HG03457 (cell line): Measurements from ENCODE around the gene FAM120C.

Experiments used
- ATAC-seq: cut with Tn5 transposase; IDR thresholded peaks from one replicate; pipeline ENCODE4 v1.9.1; 2021; ENCODE audit warnings: moderate number of reproducible peaks; ENCODE audit not compliant: unreplicated experiment

FAM120C gene, protein sequence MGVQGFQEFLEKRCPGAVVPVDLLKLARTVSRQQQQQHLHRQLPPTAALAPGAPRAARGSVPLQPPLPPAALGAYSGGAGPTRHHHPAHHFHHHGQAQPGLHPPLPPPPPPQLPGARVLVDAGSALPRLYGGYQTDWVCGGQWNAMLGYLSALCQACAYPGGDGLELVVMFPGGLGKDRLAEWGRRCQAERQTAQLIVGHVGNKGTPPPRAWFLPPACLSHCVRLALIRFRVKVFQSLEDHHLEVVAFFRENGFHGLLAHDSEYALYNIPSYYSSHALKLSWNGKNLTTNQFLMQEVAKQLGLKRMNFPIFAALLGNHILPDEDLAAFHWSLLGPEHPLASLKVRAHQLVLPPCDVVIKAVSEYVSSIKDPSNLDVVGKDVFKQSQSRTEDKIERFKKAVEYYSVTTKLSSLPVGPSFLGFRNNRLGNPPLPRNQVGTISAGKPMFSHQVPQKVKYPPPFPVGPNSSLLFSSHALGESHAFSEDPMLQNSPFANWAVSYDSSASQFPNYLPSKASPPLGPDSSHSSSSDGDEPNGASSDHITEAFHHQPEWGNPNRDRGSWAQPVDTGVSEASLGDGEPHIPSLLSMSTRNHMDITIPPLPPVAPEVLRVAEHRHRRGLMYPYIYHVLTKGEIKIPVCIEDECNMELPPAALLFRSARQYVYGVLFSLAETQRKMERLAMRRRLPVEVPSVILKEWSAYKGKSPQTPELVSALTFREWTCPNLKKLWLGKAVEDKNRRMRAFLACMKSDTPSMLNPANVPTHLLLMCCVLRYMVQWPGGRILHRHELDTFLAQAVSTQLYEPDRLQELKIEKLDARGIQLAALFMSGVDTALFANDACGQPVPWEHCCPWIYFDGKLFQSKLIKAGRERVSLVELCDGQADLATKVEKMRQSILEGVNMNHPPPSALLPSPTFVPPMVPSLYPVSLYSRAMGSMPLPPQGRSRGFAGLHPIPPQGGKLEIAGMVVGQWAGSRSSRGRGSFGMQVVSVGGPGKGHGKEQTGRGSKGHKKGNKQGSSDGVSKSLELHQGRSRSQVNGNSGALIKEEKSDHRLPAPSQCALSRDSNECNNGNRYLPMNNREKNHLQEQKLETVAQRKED

DNA sequence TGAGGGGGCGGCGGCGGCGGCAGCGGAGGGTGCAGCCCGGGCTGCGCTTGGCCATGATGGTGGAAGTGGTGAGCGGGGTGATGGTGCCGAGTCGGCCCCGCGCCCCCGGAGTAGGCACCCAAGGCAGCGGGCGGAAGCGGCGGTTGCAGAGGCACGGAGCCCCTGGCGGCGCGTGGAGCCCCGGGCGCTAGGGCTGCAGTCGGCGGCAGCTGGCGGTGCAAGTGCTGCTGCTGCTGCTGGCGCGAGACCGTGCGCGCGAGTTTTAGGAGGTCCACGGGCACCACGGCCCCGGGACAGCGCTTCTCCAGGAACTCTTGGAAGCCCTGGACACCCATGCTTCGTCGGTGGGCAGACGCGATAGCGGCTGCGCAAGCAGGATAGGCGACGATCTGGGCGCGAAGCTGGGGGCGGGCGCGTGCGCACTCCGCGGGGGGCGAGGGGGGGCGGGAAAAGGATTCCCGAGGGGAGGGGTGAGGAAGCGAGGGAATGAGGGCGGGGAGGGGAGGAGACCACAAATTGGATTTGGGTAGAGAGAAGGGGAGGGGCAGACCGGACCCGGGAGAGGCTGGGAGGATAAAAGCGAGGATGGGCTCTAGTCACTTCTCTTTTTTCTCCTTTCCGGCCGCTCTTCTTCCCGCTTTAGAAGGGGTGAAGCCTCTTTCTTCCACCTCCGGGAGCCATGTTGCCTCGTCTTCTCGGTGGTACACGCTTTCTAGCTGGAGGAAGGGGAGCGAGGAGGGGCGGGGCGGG lies at the start of gene FAM120C:
Gene FAM120C, minus strand, starts transcription at position 391 of the 750 bp plus-strand sequence. Its CDS starts 56 bp downstream, at position 335.
- ATAC-seq: peak; percentile 35

- ATAC-seq: no peak
Measured at GRCh38 chrX:54230435-54231148, 47.5 kb upstream of the FAM120C start.

DNA sequence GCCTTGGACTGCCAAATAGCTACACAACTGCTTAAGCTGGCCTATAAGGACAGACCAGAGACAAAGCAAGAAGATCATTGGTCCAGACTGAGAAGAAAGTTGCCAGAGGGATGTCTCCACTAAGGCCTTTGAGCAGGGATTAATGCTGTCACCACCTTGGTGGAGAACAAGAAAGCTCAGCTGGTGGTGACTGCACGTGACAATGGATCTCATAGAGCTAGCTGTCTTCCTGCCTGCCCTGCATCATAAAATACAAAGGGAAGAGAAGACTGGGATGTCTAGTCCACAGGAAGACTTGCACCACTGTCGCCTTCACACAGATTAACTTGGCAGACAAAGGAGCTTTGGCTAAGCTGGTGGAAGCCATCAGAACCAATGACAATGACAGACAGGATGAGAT lies 40.5 kb upstream of the FAM120C start:
- ATAC-seq: no peak

DNA sequence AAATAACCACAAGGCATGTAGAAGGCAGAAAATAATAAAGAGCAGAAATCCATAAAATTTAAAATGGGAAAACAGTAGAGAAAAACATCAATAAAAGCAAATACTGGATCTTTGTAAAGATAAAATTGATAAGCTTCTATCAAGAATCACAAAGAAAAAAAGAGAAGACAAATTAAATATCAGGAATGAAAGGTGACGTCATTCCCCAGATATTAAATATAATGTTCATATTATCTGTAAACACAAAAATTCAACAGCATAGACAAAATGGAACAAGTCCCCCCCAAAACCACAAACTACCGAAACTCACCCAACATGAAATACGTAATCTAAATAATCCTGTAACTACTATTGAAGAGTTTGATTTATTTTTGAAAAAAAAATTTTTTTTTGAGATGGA lies 30.5 kb upstream of the FAM120C start:
- ATAC-seq: no peak

DNA sequence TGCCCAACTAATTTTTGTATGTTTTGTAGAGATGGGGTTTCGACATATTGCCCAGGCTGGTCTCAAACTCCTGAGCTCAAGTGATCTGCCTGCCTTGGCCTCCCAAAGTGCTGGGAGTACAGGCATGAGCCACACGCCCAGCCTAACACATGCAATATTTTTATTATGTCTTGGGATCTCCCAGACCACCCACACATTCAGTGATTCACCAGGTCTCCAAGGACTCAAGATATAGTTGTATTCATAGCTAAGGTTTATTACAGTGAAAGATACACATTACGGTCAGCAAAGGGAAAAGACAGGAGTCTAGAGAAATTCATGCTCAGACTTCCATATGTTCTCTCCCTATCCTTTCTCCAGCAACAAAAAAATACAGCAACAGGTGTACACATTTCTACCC lies 25.5 kb upstream of the FAM120C start:
- no peak for ATAC-seq

DNA sequence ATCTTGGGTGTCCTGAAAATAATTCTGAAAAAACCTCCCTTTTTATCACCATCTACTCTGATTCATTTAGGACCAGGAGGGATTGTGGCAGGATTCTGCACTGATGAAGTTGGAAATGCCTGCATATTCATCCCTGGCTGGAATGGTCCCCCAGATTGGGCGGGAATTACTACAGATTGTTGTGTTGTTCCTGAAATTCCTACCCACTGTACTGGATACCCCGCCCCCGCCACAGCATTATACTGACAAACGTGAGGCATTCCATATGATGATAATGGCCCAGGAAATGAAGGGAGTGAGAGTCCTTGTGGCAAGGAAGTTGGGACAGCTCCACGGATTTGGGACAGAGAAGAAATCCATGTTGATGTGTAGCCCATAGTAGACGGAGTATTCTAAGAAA lies 15.2 kb upstream of the FAM120C start:
- no peak for ATAC-seq

- no peak for ATAC-seq
Measured at GRCh38 chrX:54194982-54195588, 12.0 kb upstream of the FAM120C start.

DNA sequence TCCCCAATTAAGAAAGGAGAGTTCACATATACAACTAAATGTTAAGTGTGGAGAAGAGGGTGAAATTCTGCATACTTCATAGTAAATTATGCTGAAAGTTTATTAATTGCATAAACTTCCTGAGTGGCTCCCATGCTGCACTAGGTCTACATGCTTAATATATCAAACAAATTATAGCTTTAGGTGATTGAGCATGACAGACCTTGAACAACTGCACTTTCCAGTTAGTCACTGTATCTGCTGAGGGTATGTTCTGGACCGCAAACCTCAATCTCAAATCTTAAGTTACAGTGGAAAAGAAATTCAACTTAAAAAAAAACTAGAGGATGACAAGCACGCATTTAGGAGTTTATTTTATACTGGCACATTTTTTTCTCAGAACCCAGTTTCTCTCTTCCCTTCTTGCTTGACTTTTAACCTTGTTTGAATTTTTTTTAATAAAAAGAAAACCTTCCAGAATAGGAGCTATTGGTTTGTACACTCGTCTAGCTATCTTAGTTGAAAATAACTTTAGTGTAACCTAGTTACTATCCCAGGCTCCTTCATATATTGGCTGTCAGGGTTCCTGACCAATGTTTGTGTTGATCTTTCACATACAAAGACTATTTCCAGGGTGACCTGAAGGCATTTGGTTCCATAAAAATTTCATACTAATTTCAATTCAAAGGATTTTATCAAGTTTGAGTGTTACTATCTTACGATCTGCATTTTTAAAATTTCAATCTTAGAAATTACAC lies 10.2 kb upstream of the FAM120C start:
- ATAC-seq: no peak

DNA sequence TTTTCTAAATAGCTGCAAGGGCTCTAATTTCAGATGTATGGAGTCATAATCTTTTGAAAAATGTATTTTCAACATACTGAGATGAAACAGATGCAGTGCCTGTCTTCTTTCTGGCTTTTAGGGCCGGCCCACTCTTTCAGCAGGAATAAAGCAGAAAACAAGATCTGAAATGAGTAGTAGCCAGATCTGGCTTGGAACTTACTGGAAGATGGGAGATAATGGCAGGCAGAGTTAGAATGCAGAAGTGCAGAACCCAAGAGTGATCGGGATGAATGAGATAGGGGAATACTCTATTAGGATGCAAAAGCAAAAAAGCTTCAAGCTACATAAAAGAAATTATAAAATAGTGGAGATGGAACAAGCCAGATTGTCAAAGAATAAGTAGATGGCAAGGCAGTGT lies 1.4 kb upstream of the FAM120C start:
- ATAC-seq: no peak

- peak; percentile 41 for ATAC-seq
Measured at GRCh38 chrX:54182194-54182863, 725 bp downstream of the FAM120C start.

DNA sequence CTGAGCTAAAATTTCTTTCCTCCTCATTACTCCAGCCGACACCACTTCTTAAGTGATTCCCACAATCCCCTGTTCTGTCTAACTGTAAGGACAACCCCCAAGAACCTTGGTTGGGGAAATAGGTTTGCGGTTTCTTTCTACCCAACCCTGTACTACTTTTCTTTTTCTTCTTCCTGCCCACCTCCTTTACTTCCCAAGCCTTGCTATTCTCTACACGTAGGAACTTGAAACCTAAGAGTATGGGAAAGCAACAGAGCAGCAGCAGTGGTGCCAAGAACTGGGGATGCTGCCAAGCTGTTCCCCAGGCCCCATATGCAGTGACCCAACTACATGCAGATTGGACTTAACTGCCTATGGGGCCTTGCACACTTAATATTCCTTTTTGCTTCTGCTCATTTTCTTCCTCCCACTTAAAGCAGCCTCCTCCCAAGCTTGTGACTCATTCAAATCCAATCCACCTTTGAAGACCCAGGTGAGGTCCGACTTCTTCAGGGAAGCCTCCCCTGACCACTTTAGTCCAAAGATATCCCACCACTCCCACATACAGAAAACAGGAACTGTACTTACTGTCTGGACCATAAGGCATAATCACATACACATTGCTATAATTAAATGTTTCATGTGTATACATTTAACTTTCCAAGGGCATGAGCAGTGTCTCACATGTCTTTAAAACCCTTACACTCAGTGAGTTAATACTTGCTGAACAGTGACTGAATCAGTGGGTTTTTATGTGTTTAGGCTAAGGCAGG lies 1.7 kb downstream of the FAM120C start:
- no peak for ATAC-seq

GRCh38 chrX:54180403-54180802 lies 2.7 kb downstream of the FAM120C start:
- no peak for ATAC-seq

DNA sequence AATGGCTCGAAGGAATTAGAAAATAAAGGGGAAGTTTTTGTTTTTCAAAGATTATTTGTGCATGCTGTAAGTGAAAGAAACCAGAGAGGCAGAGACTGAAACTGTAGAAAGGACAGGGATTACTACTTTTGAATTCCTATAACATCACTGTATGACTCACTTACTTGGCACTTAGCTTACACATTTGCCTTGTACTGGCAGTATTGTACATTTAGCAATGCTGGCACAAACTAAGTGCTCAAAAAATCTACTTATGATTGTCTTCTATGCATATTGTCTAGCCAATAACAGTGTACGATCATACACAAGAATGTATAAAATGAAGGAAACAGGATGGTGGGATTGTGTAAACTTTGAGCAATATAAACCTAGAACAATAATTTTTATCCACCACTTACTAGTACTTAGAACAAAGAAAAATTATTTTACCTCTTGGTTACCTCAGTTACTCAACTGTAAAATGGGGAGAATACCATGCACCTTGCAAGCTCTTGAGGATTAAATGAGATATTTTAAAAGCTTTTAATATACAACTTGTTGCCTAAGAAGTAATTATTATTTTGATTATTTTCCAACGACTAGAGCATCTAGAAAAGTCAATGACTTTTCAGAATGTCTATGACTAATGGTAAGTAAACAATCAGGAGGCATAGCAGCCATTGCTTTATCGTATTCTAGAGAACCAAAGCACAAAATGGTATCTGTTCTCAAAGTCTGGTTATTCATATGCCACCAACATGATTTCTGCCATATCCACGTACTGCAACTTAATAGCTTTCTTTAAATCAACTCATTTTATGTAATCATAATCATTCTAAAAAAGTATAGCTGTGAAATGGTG lies 4.7 kb downstream of the FAM120C start:
- no peak for ATAC-seq

DNA sequence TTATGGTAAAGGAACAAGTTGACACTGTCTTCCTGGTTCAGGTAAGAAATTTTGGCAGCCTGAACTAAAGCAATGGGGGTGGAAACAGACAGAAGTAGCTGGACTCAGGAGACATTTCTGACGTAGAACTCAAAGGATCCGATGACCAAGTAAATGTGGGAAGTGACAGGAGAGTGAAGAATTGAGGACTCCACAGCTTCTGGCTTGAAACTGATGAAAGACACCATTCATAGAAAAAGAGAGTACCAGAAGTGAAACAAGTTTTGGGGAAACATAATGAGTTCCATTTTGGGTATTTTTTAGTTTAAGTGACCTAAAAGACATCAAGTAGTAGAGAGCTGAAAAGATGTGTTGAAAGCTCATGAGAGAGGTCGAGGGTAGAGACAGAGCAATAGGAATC lies 5.7 kb downstream of the FAM120C start:
- no peak for ATAC-seq

- no peak for ATAC-seq
Measured at GRCh38 chrX:54173791-54174190, 9.3 kb downstream of the FAM120C start.

DNA sequence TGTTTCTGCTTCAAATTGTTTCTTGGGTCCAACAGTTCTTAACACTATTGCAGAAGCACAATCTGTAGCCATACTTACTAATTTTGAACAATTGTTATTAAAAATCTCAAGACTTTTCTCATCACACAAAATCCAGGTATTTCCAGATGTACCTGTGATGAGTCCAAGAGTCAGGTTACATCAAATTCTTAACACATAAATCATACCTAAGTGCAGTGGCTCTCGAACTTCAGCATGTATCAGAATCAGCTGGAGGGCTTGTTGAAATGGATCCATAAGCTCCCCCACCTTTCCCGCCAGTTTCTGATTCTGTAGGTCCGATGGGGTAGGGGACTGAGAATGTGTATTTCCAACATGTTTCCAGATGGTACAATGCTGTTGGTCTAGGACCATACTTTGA lies 10.6 kb downstream of the FAM120C start:
- no peak for ATAC-seq
